IMR-90 (cell line): ENCODE results near the gene TACC3. TPM values are rescaled to one million over a fixed set of nuclear protein-coding genes. Genes with fewer than 3 reads are reported as not detected.

ENCODE experiments used
- ATAC-seq: fragments of 200-7000 bp; cut with Tn5 transposase; 2 replicates; pipeline ENCODE4 v1.9.1; 2020; ENCODE audit warnings: low read depth, mild to moderate bottlenecking, moderate library complexity
- BruUV-seq: library from RNA; stranded (reverse); fragments of 400-500 nt; replicated peaks from 2 replicates; lab custom pipeline; 2021; lab: Mats Ljungman, UMichigan
- CTCF ChIA-PET: fragments of 300-600 bp; formaldehyde crosslinking; extraction: SDS; loops from one replicate; lab custom pipeline; 2021; ENCODE audit warnings: antibody characterized with exemption; lab: Yijun Ruan, JAX
- POLR2A ChIA-PET: fragments of 300-600 bp; sonication (Branson Sonifier 250); formaldehyde crosslinking; loops from one replicate; lab custom pipeline; 2022; ENCODE audit warnings: antibody characterized with exemption; ENCODE audit not compliant: unreplicated experiment; lab: Charles Lee
- DNase-seq: peaks from one replicate; pipeline ENCODE4 v3.0.0; 2013
- H2AFZ ChIP-seq: replicated peaks from 2 replicates; pipeline ENCODE3; 2013; ENCODE audit warnings: low read length, mild to moderate bottlenecking; ENCODE audit not compliant: poor library complexity
- H2AK5ac ChIP-seq: 2 replicates; pipeline ENCODE4 v1.6.1; 2013; ENCODE audit warnings: low read depth, low read length, inconsistent platforms
- H2AK9ac ChIP-seq: replicated peaks from 2 replicates; pipeline ENCODE3; 2013; ENCODE audit warnings: mild to moderate bottlenecking, low read depth, low read length, moderate library complexity; ENCODE audit not compliant: poor library complexity
- H2BK120ac ChIP-seq: 2 replicates; pipeline ENCODE4 v1.6.1; 2013; ENCODE audit warnings: low read depth, low read length, inconsistent platforms
- H2BK15ac ChIP-seq: 3 replicates; pipeline ENCODE4 v1.6.1; 2013; ENCODE audit warnings: low read depth, low read length, inconsistent platforms
- H2BK20ac ChIP-seq: 2 replicates; pipeline ENCODE4 v1.6.1; 2013; ENCODE audit warnings: low read depth, mild to moderate bottlenecking, inconsistent platforms, low read length, moderate library complexity
- H2BK5ac ChIP-seq: 2 replicates; pipeline ENCODE4 v1.6.1; 2013; ENCODE audit warnings: mild to moderate bottlenecking, low read depth, low read length, inconsistent platforms; ENCODE audit not compliant: poor library complexity, severe bottlenecking
- H3K14ac ChIP-seq: replicated peaks from 2 replicates; pipeline ENCODE4 v1.6.1; 2013; ENCODE audit warnings: low read depth, low read length, inconsistent platforms
- H3K18ac ChIP-seq: 2 replicates; pipeline ENCODE4 v1.6.1; 2013; ENCODE audit warnings: low read depth, low read length, control low read depth
- H3K23ac ChIP-seq: 2 replicates; pipeline ENCODE4 v1.6.1; 2013; ENCODE audit warnings: low read depth, low read length, inconsistent platforms
- H3K27ac ChIP-seq: 2 replicates; pipeline ENCODE4 v1.5.1; 2013; ENCODE audit warnings: mild to moderate bottlenecking, control low read depth, low read length; ENCODE audit not compliant: insufficient read depth
- H3K27me3 ChIP-seq: 2 replicates; pipeline ENCODE4 v1.6.1; 2013; ENCODE audit warnings: low read length; ENCODE audit not compliant: control insufficient read depth, insufficient read depth
- H3K36me3 ChIP-seq: 2 replicates; pipeline ENCODE4 v1.6.1; 2013; ENCODE audit warnings: low read length, mixed read lengths; ENCODE audit not compliant: control insufficient read depth, insufficient read depth
- H3K4ac ChIP-seq: 2 replicates; pipeline ENCODE4 v1.6.1; 2013; ENCODE audit warnings: low read depth, low read length, inconsistent platforms
- H3K4me1 ChIP-seq: 2 replicates; pipeline ENCODE4 v1.6.1; 2013; ENCODE audit warnings: low read length, mixed read lengths; ENCODE audit not compliant: control insufficient read depth, insufficient read depth
- H3K4me2 ChIP-seq: 2 replicates; pipeline ENCODE4 v1.6.1; 2013; ENCODE audit warnings: low read depth, mild to moderate bottlenecking, control low read depth, low read length, moderate library complexity
- H3K4me3 ChIP-seq: 2 replicates; pipeline ENCODE4 v1.5.1; 2013; ENCODE audit warnings: low read depth, mild to moderate bottlenecking, control low read depth, low read length, moderate library complexity; ENCODE audit not compliant: insufficient read depth
- H3K56ac ChIP-seq: 2 replicates; pipeline ENCODE4 v1.6.1; 2013; ENCODE audit warnings: low read length, inconsistent platforms; ENCODE audit not compliant: insufficient read depth; ENCODE audit errors: extremely low read depth
- H3K79me1 ChIP-seq, 2 experiments: 2 replicates each; pipeline ENCODE4 v1.6.1; 2013; ENCODE audit warnings: low read length in 2 of 2, inconsistent platforms in 1 of 2, low read depth in 1 of 2
- H3K9ac ChIP-seq: 2 replicates; pipeline ENCODE4 v1.6.1; 2013; ENCODE audit warnings: low read depth, low read length, control low read depth
- H3K9me1 ChIP-seq: 2 replicates; pipeline ENCODE4 v1.6.1; 2013; ENCODE audit warnings: low read length, inconsistent platforms; ENCODE audit not compliant: insufficient read depth
- H3K9me3 ChIP-seq: 2 replicates; pipeline ENCODE4 v1.6.1; 2013; ENCODE audit warnings: low read length; ENCODE audit not compliant: control insufficient read depth, insufficient read depth
- H4K20me1 ChIP-seq: 2 replicates; pipeline ENCODE4 v1.6.1; 2013; ENCODE audit warnings: low read length, inconsistent platforms; ENCODE audit not compliant: insufficient read depth
- H4K5ac ChIP-seq: 2 replicates; pipeline ENCODE4 v1.6.1; 2013; ENCODE audit warnings: mild to moderate bottlenecking, low read depth, low read length, control low read depth
- H4K8ac ChIP-seq, 2 experiments: 2 replicates each; pipeline ENCODE4 v1.6.1; 2013; ENCODE audit warnings: low read depth in 2 of 2, low read length in 2 of 2, control low read depth in 1 of 2, inconsistent platforms in 1 of 2
- H4K91ac ChIP-seq: 2 replicates; pipeline ENCODE4 v1.6.1; 2013; ENCODE audit warnings: low read depth, low read length, inconsistent platforms; ENCODE audit not compliant: insufficient read depth
- BHLHE40 ChIP-seq: fragments of 150-350 bp; IDR thresholded peaks from 2 replicates; pipeline ENCODE4 v1.6.1; 2016; ENCODE audit warnings: mild to moderate bottlenecking, low read depth, low read length
- CEBPB ChIP-seq: IDR thresholded peaks from 2 replicates; pipeline ENCODE4 v1.6.1; 2012; ENCODE audit warnings: low read depth, low read length, improper control_type of control experiment
- CHD1 ChIP-seq: IDR thresholded peaks from 2 replicates; pipeline ENCODE4 v1.6.1; 2012; ENCODE audit warnings: low read depth, low read length, improper control_type of control experiment
- FOS ChIP-seq: fragments of 150-350 bp; IDR thresholded peaks from 2 replicates; pipeline ENCODE4 v1.6.1; 2016; ENCODE audit warnings: low read depth, low read length
- MAFK ChIP-seq: IDR thresholded peaks from 2 replicates; pipeline ENCODE4 v1.6.1; 2012; ENCODE audit warnings: low read depth, low read length, improper control_type of control experiment
- MAZ ChIP-seq: IDR thresholded peaks from 2 replicates; pipeline ENCODE4 v1.6.1; 2012; ENCODE audit warnings: low read depth, mild to moderate bottlenecking, low read length, improper control_type of control experiment, moderate library complexity, borderline replicate concordance
- NFE2L2 ChIP-seq: fragments of 150-350 bp; IDR thresholded peaks from 2 replicates; pipeline ENCODE4 v1.6.1; 2016; ENCODE audit warnings: low read depth, mild to moderate bottlenecking, low read length
- POLR2A ChIP-seq: IDR thresholded peaks from 2 replicates; pipeline ENCODE4 v1.6.1; 2012; ENCODE audit warnings: mild to moderate bottlenecking, low read depth, low read length
- RAD21 ChIP-seq: IDR thresholded peaks from 2 replicates; pipeline ENCODE4 v1.6.1; 2012; ENCODE audit warnings: low read length, improper control_type of control experiment
- RCOR1 ChIP-seq: IDR thresholded peaks from 2 replicates; pipeline ENCODE4 v1.6.1; 2012; ENCODE audit warnings: mild to moderate bottlenecking, low read length, improper control_type of control experiment; ENCODE audit not compliant: insufficient replicate concordance
- RFX5 ChIP-seq: IDR thresholded peaks from 2 replicates; pipeline ENCODE4 v1.8.0; 2012; ENCODE audit warnings: low read depth, mild to moderate bottlenecking, low read length, moderate library complexity
- SMC3 ChIP-seq: fragments of 150-350 bp; IDR thresholded peaks from 2 replicates; pipeline ENCODE4 v1.6.1; 2016; ENCODE audit warnings: low read depth, mild to moderate bottlenecking, antibody characterized with exemption, low read length, moderate library complexity
- WGBS, 2 experiments: methylation state at CpG; one replicate each; pipeline versions ENCODE4 v1.1.5 to v1.1.7; 2013; ENCODE audit warnings: missing lambda C conversion rate in 2 of 2; ENCODE audit not compliant: insufficient read length in 1 of 2; ENCODE audit errors: extremely low coverage in 2 of 2; 5-methylcytosine and 5-hydroxymethylcytosine counted together
- dilution Hi-C: fragments of 300-500 bp; cut with HindIII; formaldehyde crosslinking; loops from one replicate; pipeline ENCODE4 v1.14.3; 2018; ENCODE audit warnings: low sequenced_read_pairs; ENCODE audit not compliant: unreplicated experiment
- in situ Hi-C: fragments of 300-500 bp; cut with MboI; formaldehyde crosslinking; loops from 3 replicates; pipeline ENCODE4 v1.14.3; 2019; ENCODE audit warnings: low sequenced_read_pairs, inconsistent platforms, mixed read lengths
- intact Hi-C: fragments of 100-400 bp; cut with micrococcal nuclease; formaldehyde crosslinking; loops from 2 replicates; pipeline ENCODE4 v1.10.0; 2022
- polyA plus RNA-seq, 3 experiments: library from polyadenylated mRNA; depleted of rRNA; stranded (reverse); fragments of >200 nt; gene quantifications; 2 replicates each; pipeline ENCODE4 v1.2.3, GENCODE V29; 2012; ENCODE audit warnings: low replicate concordance in 1 of 3
- total RNA-seq: library from RNA; depleted of rRNA; stranded (reverse); fragments of >200 nt; gene quantifications from 2 replicates; pipeline ENCODE4 v1.2.3, GENCODE V29; 2012
- TF ChIP-seq, protein P1 (sequence below): conservative IDR thresholded peaks from 2 replicates; pipeline ENCODE4 v1.5.1; 2012; ENCODE audit warnings: mild to moderate bottlenecking, low read depth, low read length, improper control_type of control experiment
- TF ChIP-seq, protein P2 (sequence below): fragments of 150-350 bp; IDR thresholded peaks from 2 replicates; pipeline ENCODE4 v1.6.1; 2017; ENCODE audit warnings: mild to moderate bottlenecking, antibody characterized with exemption, low read length, low read depth
- TF ChIP-seq, protein P3 (sequence below): fragments of 150-350 bp; IDR thresholded peaks from 2 replicates; pipeline ENCODE4 v1.6.1; 2016; ENCODE audit warnings: low read depth, mild to moderate bottlenecking, low read length, moderate library complexity, borderline replicate concordance

Gene TACC3
- total and polyA plus RNA-seq, 2 of the 4 experiments (the other 2 are of a cell fraction) = 15.1 to 49.7 TPM

DNA sequence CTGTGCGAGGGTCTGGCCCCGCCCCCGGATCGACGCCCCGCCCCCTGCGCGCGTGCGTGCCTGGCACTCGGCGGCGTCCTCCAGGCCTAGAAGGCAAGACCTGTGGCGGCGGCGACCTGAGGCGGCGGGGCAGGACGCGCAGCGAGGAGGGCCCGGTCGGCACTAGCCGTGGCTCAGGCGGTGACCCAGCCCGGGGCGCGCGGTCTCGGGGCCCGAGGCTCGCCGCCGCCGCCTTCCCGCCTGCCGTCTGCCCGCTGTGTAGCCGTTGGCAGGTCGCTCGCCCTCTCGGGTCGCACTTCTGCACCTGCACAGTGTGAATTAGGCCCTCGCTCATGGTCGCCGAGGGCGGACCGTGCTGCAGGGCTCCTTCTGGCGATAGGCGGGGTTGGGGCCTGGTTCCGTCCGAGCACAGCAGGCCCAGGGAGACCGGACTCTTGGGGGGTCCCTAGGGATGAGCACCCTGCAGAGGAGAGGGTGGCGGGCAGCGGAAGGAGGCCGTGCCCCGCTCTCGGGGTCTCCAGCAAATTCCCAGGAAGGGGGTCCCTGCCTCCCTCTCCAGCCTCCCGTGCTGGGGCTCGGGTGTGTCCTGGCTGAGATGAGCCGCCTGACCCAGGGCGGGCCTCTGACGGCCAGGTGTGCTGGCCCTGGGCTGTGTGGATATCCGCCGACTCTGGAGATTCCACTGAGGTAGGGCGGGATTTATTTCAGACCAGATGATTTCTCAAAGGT lies 36.7 kb upstream of the TACC3 start:
- Histone ChIP-seq H2BK20ac (no peak overlapping the region), H3K14ac (no peak overlapping the region; the same call in 1 of the 2 replicates), H4K20me1 (peaks cover 5% of the 10 kb centered on the region), H3K9ac (no peak overlapping the region), H3K79me1 (peaks cover 0 to 7% of the 10 kb centered on the region in 2 experiments; a peak in 2 of 4 replicates), H3K4me1 (peaks cover 6% of the 10 kb centered on the region; the same call in 1 of the 2 replicates), H4K5ac (peak overlapping the region; percentile 88), H3K4me2 (peak overlapping the region; percentile 68), H2BK15ac (no peak overlapping the region; the same call in 2 of the 3 replicates), H2AFZ (peak overlapping the region; percentile 95), H2AK9ac (peak overlapping the region; percentile 96), H3K18ac (no peak overlapping the region), H3K27me3 (no peaks in the 10 kb centered on the region), H3K56ac (no peak overlapping the region; the same call in 1 of the 2 replicates), H3K23ac (no peak overlapping the region), H2AK5ac (no peak overlapping the region), H3K9me1 (peaks cover 4% of the 10 kb centered on the region; the same call in 1 of the 2 replicates), H3K27ac (no peak overlapping the region; the same call in 1 of the 2 replicates), H4K8ac (peak overlapping the region; percentile 87 to 95), H3K4me3 (peak overlapping the region; percentile 83), H2BK5ac (peak overlapping the region; percentile 11), H3K9me3 (no peaks in the 10 kb centered on the region), H3K36me3 (no peaks in the 10 kb centered on the region), H3K4ac (peak overlapping the region; percentile 80), H2BK120ac (no peak overlapping the region), H4K91ac (peak overlapping the region; percentile 17)
- WGBS, 2 experiments = 29% methylated on average over 31 of the region's 66 CpGs; no CpG with 5 or more reads in 1 of the 2 experiments
- DNase-seq (no peak), ATAC-seq (no peak)
- dilution Hi-C loops (no loop called here), in situ Hi-C loops (no loop called here), intact Hi-C loops (no loop called here)
- no TSS peak for BruUV-seq
- POLR2A ChIA-PET = no interaction called here
- CTCF ChIA-PET = no interaction called here
- TF ChIP-seq FOS (no peak), MAZ (no peak), MAFK (no peak), RCOR1 (no peak), RAD21 (no peak), NFE2L2 (no peak), SMC3 (no peak), CHD1 (no peak), POLR2A (no peak), BHLHE40 (no peak), CEBPB (no peak), RFX5 (no peak)
- TF ChIP-seq, protein P1, sequence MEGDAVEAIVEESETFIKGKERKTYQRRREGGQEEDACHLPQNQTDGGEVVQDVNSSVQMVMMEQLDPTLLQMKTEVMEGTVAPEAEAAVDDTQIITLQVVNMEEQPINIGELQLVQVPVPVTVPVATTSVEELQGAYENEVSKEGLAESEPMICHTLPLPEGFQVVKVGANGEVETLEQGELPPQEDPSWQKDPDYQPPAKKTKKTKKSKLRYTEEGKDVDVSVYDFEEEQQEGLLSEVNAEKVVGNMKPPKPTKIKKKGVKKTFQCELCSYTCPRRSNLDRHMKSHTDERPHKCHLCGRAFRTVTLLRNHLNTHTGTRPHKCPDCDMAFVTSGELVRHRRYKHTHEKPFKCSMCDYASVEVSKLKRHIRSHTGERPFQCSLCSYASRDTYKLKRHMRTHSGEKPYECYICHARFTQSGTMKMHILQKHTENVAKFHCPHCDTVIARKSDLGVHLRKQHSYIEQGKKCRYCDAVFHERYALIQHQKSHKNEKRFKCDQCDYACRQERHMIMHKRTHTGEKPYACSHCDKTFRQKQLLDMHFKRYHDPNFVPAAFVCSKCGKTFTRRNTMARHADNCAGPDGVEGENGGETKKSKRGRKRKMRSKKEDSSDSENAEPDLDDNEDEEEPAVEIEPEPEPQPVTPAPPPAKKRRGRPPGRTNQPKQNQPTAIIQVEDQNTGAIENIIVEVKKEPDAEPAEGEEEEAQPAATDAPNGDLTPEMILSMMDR = no peak
- TF ChIP-seq, protein P2, sequence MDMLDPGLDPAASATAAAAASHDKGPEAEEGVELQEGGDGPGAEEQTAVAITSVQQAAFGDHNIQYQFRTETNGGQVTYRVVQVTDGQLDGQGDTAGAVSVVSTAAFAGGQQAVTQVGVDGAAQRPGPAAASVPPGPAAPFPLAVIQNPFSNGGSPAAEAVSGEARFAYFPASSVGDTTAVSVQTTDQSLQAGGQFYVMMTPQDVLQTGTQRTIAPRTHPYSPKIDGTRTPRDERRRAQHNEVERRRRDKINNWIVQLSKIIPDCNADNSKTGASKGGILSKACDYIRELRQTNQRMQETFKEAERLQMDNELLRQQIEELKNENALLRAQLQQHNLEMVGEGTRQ = no peak
- TF ChIP-seq, protein P3, sequence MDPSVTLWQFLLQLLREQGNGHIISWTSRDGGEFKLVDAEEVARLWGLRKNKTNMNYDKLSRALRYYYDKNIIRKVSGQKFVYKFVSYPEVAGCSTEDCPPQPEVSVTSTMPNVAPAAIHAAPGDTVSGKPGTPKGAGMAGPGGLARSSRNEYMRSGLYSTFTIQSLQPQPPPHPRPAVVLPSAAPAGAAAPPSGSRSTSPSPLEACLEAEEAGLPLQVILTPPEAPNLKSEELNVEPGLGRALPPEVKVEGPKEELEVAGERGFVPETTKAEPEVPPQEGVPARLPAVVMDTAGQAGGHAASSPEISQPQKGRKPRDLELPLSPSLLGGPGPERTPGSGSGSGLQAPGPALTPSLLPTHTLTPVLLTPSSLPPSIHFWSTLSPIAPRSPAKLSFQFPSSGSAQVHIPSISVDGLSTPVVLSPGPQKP = no peak
